ENCODE measurements around the gene RUNX2.

The RUNX2 gene

GRCh38 chr6:45299096-45299581, 29.0 kb upstream of the RUNX2 start:
- DNase-seq (ENCODE audit: extremely low spot score): no peak
- no peak for TF ChIP-seq FOXA1 (IDR thresholded peaks at IDR 0.05)
- TF ChIP-seq ZNF384 (IDR thresholded peaks at IDR 0.05): peak; percentile 22; the same call in 1 of the 2 replicates
- TF ChIP-seq PKNOX1 (IDR thresholded peaks at IDR 0.05): no peak
- TF ChIP-seq BHLHE40 (IDR thresholded peaks at IDR 0.05; ENCODE audit: borderline replicate concordance): no peak
- TF ChIP-seq SUZ12 (IDR thresholded peaks at IDR 0.05): no peak
- no peak for TF ChIP-seq L3MBTL2 (conservative IDR thresholded peaks at IDR 0.05)
- no peak for TF ChIP-seq TARDBP (IDR thresholded peaks at IDR 0.05)
- TF ChIP-seq FOXK2 (IDR thresholded peaks at IDR 0.05): no peak
- ChIA-PET POLR2A (no interaction called here), CTCF (no interaction called here)

- CTCF ChIA-PET: no interaction called here
- TF ChIP-seq L3MBTL2 (conservative IDR thresholded peaks at IDR 0.05) (no peak), FOXA1 (IDR thresholded peaks at IDR 0.05) (no peak), CTBP1 (IDR thresholded peaks at IDR 0.05; ENCODE audit: borderline replicate concordance) (no peak), ZNF384 (IDR thresholded peaks at IDR 0.05) (no peak), LEF1 (IDR thresholded peaks at IDR 0.05; ENCODE audit: borderline replicate concordance) (no peak), ARNT (IDR thresholded peaks at IDR 0.05) (no peak), NFRKB (IDR thresholded peaks at IDR 0.05) (no peak), HDGF (IDR thresholded peaks at IDR 0.05; ENCODE audit: borderline replicate concordance) (no peak), SP1 (IDR thresholded peaks at IDR 0.05) (no peak), FOXK2 (IDR thresholded peaks at IDR 0.05) (no peak), BHLHE40 (IDR thresholded peaks at IDR 0.05; ENCODE audit: borderline replicate concordance) (no peak)
- POLR2A ChIA-PET: no interaction called here
- no peak for DNase-seq (ENCODE audit: extremely low spot score)
Observed at GRCh38 chr6:45300736-45301135, 27.4 kb upstream of the RUNX2 start.

GRCh38 chr6:45301348-45302142, 26.6 kb upstream of the RUNX2 start:
- TF ChIP-seq ELF4 (IDR thresholded peaks at IDR 0.05) (no peak), TARDBP (IDR thresholded peaks at IDR 0.05) (no peak)
- CTCF ChIA-PET: no interaction called here
- DNase-seq (ENCODE audit: extremely low spot score): no peak

GRCh38 chr6:45302832-45303231, 25.3 kb upstream of the RUNX2 start:
- POLR2A ChIA-PET: no interaction called here
- TF ChIP-seq SP1 (IDR thresholded peaks at IDR 0.05): no peak
- no peak for TF ChIP-seq ARNT (IDR thresholded peaks at IDR 0.05)
- TF ChIP-seq FOXA1 (IDR thresholded peaks at IDR 0.05): no peak
- TF ChIP-seq BHLHE40 (IDR thresholded peaks at IDR 0.05; ENCODE audit: borderline replicate concordance): no peak
- no peak for TF ChIP-seq CTBP1 (IDR thresholded peaks at IDR 0.05; ENCODE audit: borderline replicate concordance)
- TF ChIP-seq ZNF384 (IDR thresholded peaks at IDR 0.05): no peak
- TF ChIP-seq PKNOX1 (IDR thresholded peaks at IDR 0.05): no peak
- no peak for TF ChIP-seq LEF1 (IDR thresholded peaks at IDR 0.05; ENCODE audit: borderline replicate concordance)
- TF ChIP-seq FOXM1 (IDR thresholded peaks at IDR 0.05; ENCODE audit: borderline replicate concordance): no peak
- TF ChIP-seq FOXK2 (IDR thresholded peaks at IDR 0.05): no peak
- no peak for TF ChIP-seq L3MBTL2 (conservative IDR thresholded peaks at IDR 0.05)
- no peak for TF ChIP-seq ELF4 (IDR thresholded peaks at IDR 0.05)
- no peak for TF ChIP-seq HDGF (IDR thresholded peaks at IDR 0.05; ENCODE audit: borderline replicate concordance)
- TF ChIP-seq NFRKB (IDR thresholded peaks at IDR 0.05): no peak
- DNase-seq (ENCODE audit: extremely low spot score): no peak
- CTCF ChIA-PET: no interaction called here

More at GRCh38 chr6:45301348-45302142, 26.6 kb upstream of the RUNX2 start:
- POLR2A ChIA-PET: no interaction called here

- no peak for DNase-seq (ENCODE audit: extremely low spot score)
- ChIA-PET CTCF (no interaction called here), POLR2A (no interaction called here)
- TF ChIP-seq FOXK2 (IDR thresholded peaks at IDR 0.05) (no peak), SP1 (IDR thresholded peaks at IDR 0.05) (no peak), LEF1 (IDR thresholded peaks at IDR 0.05; ENCODE audit: borderline replicate concordance) (no peak), TARDBP (IDR thresholded peaks at IDR 0.05) (no peak), BHLHE40 (IDR thresholded peaks at IDR 0.05; ENCODE audit: borderline replicate concordance) (no peak), HDGF (IDR thresholded peaks at IDR 0.05; ENCODE audit: borderline replicate concordance) (no peak), ARNT (IDR thresholded peaks at IDR 0.05) (no peak), ZNF384 (IDR thresholded peaks at IDR 0.05) (no peak), FOXA1 (IDR thresholded peaks at IDR 0.05) (no peak), L3MBTL2 (conservative IDR thresholded peaks at IDR 0.05) (no peak), ELF4 (IDR thresholded peaks at IDR 0.05) (no peak), NFRKB (IDR thresholded peaks at IDR 0.05) (no peak), CTBP1 (IDR thresholded peaks at IDR 0.05; ENCODE audit: borderline replicate concordance) (no peak)
Observed at GRCh38 chr6:45305546-45305945, 22.6 kb upstream of the RUNX2 start.

- no peak for TF ChIP-seq NFRKB (IDR thresholded peaks at IDR 0.05)
- TF ChIP-seq HDGF (IDR thresholded peaks at IDR 0.05; ENCODE audit: borderline replicate concordance): no peak
- no peak for TF ChIP-seq BHLHE40 (IDR thresholded peaks at IDR 0.05; ENCODE audit: borderline replicate concordance)
- TF ChIP-seq ZNF384 (IDR thresholded peaks at IDR 0.05): no peak
- no peak for TF ChIP-seq SP1 (IDR thresholded peaks at IDR 0.05)
- TF ChIP-seq SUZ12 (IDR thresholded peaks at IDR 0.05): no peak
- no peak for TF ChIP-seq ARNT (IDR thresholded peaks at IDR 0.05)
- TF ChIP-seq FOXM1 (IDR thresholded peaks at IDR 0.05; ENCODE audit: borderline replicate concordance): no peak
- no peak for TF ChIP-seq FOXK2 (IDR thresholded peaks at IDR 0.05)
- TF ChIP-seq LEF1 (IDR thresholded peaks at IDR 0.05; ENCODE audit: borderline replicate concordance): no peak
- TF ChIP-seq CTBP1 (IDR thresholded peaks at IDR 0.05; ENCODE audit: borderline replicate concordance): no peak
- TF ChIP-seq L3MBTL2 (conservative IDR thresholded peaks at IDR 0.05): no peak
- no peak for TF ChIP-seq FOXA1 (IDR thresholded peaks at IDR 0.05)
- TF ChIP-seq PKNOX1 (IDR thresholded peaks at IDR 0.05): no peak
- ChIA-PET CTCF (interaction anchor here (0.6 kb wide), 1 partner anchor 377 kb away, joined by 3 read pairs; no protein-coding TSS in a partner anchor), POLR2A (no interaction called here)
- DNase-seq (ENCODE audit: extremely low spot score): no peak
Observed at GRCh38 chr6:45310118-45310788, 17.9 kb upstream of the RUNX2 start.

Data from HEK293T (cell line).